NCI-H748 (cell line): ENCODE results near the gene ATXN7L1.
"Not testable (repeated sequence)": the region's sequence is repeated elsewhere in the genome, so short reads cannot be mapped to it uniquely, and the experiment has no call there.

Source experiments
- DNase-seq: peaks from one replicate; lab custom pipeline; 2025; ENCODE audit not compliant: unreplicated experiment; lab: John Stamatoyannopoulos, UW

ATXN7L1 gene

GRCh38 chr7:105748701-105749100 is 127.7 kb downstream of the ATXN7L1 start:
- no peak for DNase-seq

- no peak for DNase-seq
Observed at GRCh38 chr7:105745681-105746330, 130.6 kb downstream of the ATXN7L1 start.

GRCh38 chr7:105744258-105744657 is 132.1 kb downstream of the ATXN7L1 start:
- no peak for DNase-seq

- DNase-seq: no peak
Observed at GRCh38 chr7:105743351-105744090, 132.9 kb downstream of the ATXN7L1 start.

GRCh38 chr7:105742787-105743186 is 133.6 kb downstream of the ATXN7L1 start:
- no peak for DNase-seq

GRCh38 chr7:105741982-105742381 is 134.4 kb downstream of the ATXN7L1 start:
- DNase-seq: no peak

- DNase-seq: no peak
Observed at GRCh38 chr7:105738133-105738532, 138.3 kb downstream of the ATXN7L1 start.

- DNase-seq: no peak
Observed at GRCh38 chr7:105734233-105734632, 142.2 kb downstream of the ATXN7L1 start.

GRCh38 chr7:105731042-105731441 is 145.4 kb downstream of the ATXN7L1 start:
- no peak for DNase-seq

GRCh38 chr7:105728028-105728427 is 148.4 kb downstream of the ATXN7L1 start:
- no peak for DNase-seq

GRCh38 chr7:105724688-105725087 is 151.7 kb downstream of the ATXN7L1 start:
- no peak for DNase-seq

- peak; percentile 40 for DNase-seq
Observed at GRCh38 chr7:105723572-105723971, 152.8 kb downstream of the ATXN7L1 start.

GRCh38 chr7:105721571-105722104 is 154.8 kb downstream of the ATXN7L1 start:
- DNase-seq: no peak

- no peak for DNase-seq
Observed at GRCh38 chr7:105719919-105720318, 156.5 kb downstream of the ATXN7L1 start.

GRCh38 chr7:105719395-105719794 is 157.0 kb downstream of the ATXN7L1 start:
- no peak for DNase-seq

GRCh38 chr7:105718511-105718925 is 157.9 kb downstream of the ATXN7L1 start:
- DNase-seq: no peak

- no peak for DNase-seq
Observed at GRCh38 chr7:105715528-105715927, 160.9 kb downstream of the ATXN7L1 start.

- DNase-seq: no peak
Observed at GRCh38 chr7:105713488-105714465, 162.6 kb downstream of the ATXN7L1 start.

- DNase-seq: no peak
Observed at GRCh38 chr7:105712877-105713276, 163.5 kb downstream of the ATXN7L1 start.

- no peak for DNase-seq
Observed at GRCh38 chr7:105711726-105712402, 164.5 kb downstream of the ATXN7L1 start.

GRCh38 chr7:105710720-105711119 is 165.7 kb downstream of the ATXN7L1 start:
- DNase-seq: not testable (repeated sequence)
